Activated naive CD4-positive, alpha-beta T cell (primary cell): ENCODE data around the gene DENND1A.
"Not testable (repeated sequence)": the region's sequence is repeated elsewhere in the genome, so short reads cannot be mapped to it uniquely, and the experiment has no call there.

Experiments
- DNase-seq, 4 experiments: peaks; one replicate each; lab custom pipeline; 2025; lab: John Stamatoyannopoulos, UW

Gene DENND1A

DNA sequence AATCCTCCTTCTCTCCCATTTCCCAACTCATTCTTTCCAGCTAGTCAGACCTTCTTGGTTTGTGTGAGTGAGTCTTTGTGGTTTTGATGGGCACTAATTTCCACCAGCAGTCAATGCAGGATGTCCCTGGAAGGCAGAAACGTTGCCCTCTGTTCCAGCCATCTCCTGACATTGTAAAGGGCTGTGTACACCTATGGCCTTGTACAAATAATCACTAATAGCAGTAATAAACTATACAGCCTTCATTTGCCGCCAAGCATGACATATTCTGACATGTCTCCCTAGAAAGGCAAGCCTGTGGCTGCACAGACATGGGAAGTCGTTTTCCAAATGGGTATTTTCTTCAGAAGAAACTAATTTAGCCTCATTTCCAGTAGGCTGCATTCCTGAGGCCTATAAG, 18.4 kb upstream of the DENND1A start:
- no peak for DNase-seq

DNA sequence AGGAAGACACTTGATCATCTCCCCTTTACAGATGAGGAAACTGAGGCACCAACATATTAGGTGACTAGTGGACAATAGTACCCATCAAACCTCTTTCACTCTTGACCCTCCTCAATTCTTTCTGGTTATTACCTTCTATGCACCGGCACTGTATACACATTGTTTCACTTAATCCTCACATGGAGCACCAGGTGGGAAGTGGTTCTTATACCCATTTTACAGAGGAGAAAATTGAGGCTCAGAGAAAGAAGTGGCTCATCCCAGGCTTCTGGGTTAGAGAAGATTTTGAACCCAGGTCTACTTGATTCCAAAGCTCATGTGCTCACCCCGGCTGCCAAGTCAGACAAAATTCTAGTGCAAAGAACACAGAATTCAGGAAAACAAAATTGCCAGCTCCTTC, 17.4 kb upstream of the DENND1A start:
- no peak for DNase-seq

DNA sequence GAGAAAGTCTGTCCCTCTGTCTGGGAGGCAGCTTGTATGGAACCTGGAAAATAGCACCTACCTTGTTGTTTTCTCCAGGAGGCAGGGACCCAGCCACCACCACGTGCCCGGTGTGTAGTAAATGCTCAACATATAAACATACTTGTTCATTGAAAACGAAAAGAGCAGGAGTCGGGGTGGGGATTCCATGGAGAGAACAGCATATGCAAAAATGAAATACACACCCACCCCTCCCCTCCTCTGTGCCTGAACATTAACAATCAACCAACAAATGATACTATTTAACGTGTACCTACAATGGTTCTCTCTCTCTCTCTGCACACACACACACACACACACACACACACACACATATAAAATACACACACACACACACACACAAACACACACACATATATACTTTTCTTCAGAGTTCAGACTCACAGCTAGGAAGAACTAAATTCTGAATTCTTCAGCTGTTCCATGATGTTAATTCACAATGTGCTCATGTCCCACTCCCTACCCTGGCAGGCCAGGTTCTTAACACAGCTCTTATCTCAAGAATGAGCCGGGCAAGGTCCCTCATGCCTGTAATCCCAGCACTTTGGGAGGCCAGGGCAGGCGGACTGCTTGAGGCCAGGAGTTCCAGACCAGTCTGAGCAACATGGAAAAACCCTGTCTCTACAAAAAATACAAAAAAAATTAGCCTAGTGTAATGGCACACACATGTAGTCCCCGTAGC, 16.3 kb upstream of the DENND1A start:
- DNase-seq: no peak

DNA sequence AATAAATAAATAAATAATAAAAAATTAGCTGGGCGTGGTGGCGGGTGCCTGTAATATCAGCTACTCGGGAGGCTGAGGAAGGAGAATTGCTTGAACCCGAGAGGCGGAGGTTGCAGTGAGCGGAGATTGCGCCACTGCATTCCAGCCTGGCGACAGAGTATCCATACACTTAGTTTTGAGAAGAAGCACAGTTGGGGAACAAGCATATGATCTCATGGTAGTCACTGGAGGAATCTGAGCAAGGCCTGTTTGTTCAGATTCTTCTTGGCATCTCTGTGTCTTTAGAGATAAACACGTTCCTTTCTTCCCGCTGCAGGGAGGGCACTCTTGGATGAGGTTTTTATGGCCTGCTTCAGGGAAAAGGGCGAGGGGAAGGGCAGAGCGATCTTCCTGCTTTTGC, 15.6 kb upstream of the DENND1A start:
- no peak for DNase-seq

DNA sequence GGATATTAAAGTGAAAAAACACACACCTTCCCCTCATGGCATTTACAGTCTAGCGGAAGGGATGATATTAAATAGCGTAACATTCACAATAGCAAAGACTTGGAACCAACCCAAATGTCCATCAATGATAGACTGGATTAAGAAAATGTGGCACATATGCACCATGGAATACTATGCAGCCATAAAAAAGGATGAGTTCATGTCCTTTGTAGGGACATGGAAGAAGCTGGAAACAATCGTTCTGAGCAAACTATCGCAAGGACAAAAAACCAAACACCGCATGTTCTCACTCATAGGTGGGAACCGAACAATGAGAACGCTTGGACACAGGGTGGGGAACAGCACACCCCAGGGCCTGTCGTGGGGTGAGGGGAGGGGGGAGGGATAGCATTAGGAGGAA, 14.5 kb upstream of the DENND1A start:
- not testable (repeated sequence) for DNase-seq

DNA sequence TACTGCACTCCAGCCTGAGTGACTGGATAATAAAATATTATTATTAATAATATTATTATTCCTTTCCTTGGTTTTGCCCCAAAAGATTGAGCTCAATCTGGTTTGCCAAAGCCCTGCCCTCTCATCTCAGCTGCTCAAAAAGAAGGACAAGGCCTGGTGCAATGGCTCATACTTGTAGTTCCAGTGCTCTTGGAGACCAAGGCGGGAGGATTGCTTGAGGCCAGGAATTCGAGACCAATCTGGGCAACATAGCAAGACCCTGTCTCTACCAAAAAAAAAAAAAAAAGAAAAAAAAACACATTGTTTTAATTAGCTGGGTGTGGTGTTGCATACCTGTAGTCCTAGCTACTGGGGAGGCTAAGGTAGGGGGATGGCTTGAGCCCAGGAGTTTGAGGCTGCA, 13.7 kb upstream of the DENND1A start:
- DNase-seq: no peak

DNA sequence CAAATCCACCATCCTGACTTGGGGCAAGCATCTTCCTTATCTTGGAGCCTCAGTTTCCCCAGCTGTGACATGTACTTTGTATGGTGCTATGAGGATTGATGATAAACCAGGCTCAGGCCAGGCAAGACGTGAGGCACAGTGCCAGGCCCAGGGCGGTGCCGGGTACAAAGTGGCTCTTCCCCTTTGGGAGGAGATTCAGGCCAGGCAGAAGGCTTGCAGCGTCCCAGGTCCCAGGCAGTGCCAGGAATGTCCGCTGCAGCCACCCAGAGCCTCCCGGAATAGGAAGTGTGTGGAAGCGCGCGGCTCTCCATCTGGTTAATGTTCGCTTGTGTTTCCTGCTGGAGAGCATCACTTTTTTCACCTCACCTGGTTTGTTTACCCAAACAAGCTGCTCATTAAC, 12.6 kb upstream of the DENND1A start:
- DNase-seq: no peak

DNA sequence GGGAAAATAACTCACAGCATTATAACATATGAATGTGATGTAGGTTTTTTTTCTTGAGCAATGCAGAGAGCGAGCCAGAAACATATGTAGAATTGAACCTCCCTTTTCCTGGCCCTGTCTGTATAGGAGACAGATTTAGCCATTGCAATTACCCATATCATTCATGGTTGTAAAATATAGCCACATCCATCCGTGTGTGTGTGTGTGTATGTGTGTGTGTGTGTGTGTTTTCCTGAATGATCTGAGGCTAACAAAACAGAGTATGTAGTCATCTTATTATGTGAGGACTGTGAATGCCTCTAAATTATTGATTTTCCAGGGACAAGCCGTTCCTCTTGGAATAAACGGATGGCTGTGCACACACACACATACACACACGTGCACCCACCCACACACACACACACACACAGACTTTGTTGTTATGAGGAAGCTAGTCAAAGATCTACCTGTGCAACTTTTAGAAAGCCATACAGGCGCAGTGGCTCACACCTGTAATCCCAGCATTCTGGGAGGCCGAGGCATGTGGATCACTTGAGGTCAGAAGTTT, 11.7 kb upstream of the DENND1A start:
- DNase-seq: no peak

DNA sequence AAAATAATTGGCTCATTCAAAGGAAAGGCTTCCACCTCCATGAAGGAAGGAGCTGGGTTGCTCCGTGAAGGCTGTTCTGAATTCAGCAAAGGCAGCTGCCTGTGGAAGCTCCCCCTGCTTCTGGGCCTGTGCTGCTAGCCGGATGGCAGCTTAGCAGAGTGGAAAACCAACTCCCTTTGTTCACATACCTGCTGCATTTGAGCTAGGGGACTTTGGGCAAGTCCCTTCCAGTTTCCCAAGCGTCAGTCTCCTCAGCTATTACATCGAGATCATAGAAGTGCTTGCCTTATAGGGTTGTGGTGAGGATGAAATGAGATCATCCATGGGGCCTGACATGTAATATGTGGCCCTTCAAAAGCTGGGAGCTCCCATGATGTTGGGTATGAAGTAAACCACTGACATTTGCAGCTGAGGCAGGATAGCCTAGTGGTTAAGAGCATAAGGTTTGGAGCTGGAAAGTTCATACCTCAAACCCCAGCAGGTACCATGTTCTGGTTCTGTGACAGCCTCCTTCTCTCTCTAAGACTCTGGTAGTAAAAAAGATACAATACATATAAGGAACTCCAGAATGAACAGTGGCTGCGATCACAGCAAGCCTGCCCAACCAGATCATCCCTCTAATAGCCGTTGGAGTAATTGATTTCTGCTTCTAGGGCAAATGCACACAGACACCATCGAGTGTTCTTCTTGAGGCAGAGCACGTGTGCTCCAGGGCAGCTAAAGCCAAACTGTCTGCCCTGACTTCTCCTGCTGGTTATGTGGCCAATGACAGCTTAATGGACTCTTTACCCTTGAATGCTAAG, 11.0 kb upstream of the DENND1A start:
- no peak for DNase-seq

DNA sequence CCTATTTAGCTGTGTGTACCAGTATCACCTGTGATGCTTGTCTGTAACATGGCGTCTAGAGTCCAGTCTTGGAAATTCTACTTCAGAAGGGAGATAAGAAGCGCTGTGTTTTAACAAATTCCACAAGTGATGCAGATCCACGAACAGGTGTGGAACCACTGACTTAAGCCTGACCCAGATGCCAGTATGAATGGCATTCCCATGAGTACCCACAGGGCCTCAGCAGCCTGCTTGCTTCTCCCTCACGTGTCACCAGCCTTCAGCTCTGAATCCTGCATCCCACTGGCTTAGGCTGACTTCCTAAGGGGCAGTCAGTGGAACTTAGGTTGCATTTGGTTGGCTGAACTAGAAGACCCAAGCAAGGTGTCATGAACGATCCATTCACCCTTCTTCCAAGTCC, 8.5 kb upstream of the DENND1A start:
- DNase-seq: no peak

DNA sequence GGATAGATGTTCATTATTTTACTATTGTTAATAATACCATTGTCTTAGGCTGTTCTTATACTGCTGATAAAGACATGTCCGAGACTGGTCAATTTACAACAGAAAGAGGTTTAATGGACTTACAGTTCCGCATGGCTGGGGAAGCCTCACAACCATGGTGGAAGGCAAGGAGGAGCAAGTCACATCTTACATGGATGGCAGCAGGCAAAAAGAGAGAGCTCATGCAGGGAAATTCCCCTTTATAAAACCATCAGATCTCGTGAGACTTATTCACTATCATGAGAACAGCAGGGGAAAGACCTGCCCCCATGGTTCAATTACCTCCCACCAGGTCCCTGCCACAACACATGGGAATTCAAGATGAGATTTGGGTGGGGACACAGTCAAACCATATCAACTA, 6.6 kb upstream of the DENND1A start:
- DNase-seq: not testable (repeated sequence)

DNA sequence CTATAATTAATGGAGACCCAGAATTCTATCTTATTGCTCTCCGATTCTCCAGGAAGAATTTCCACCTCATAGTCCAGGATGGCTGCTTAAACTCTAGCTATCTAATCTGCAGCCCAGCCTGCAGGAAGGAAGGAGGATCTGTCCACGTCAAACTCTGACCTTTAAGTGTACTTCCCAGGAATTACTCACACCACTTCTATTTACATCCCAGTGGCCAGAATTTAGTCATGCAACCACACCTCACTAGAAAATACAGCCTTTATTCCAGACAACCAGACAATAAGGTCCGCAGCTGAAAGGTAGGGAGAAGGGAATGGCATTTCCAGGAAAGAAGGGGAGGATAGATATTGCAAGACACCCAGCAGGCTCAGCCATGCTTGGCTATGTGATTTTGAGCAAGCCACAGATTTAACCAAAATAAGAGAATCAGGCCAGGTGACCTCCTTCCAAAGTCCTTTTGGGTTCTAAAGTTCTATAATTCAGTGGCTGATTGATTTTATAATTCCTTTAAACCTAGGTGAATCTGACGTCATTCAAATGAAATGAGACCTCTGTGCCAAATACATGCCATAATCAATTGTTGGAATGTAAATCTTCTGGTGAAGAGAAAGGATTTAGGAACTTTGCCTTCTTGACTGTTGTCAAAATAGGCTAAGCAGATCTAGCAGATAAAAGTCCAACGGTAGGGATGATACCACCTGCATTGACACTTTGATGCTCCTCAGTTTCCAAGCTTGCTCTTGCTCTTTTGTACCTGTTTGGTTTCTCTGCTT, 3.7 kb upstream of the DENND1A start:
- DNase-seq: no peak

DNA sequence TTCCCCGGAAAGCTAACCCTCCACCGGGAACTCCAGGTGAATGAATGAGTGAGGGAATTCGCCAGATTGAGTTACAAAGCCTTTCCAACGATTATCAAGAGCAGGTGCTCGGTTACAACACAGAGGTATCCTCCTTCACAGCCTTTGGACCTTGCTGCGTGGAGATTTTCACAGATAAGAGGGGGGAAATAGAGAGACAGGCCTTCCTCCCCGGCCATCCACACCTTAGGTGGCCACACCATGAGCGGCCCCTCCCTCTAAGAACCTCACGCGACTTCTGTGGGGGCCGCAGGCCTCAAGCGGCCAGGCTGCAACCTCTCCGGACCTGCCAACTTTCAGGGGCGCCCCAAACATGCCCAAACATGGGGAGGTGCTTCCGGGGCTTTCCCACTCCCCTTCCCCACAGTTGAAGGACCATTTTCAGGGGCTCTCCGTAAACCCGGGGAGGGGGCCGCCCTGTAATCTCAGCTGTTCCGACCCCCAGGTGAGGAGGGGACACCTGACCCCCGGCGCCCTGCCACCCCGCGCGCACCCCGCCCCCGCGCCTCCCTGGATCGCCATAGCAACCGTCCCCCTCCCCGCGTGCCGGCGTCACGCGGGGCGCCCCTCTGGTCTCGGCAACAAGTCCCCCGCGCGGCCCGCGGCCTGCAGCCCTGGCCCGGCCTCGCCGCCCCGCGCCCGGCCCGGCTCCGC, 603 bp downstream of the DENND1A start:
- peak in 3 of 4 experiments; percentile 9 to 35 (median 15) for DNase-seq

DNA sequence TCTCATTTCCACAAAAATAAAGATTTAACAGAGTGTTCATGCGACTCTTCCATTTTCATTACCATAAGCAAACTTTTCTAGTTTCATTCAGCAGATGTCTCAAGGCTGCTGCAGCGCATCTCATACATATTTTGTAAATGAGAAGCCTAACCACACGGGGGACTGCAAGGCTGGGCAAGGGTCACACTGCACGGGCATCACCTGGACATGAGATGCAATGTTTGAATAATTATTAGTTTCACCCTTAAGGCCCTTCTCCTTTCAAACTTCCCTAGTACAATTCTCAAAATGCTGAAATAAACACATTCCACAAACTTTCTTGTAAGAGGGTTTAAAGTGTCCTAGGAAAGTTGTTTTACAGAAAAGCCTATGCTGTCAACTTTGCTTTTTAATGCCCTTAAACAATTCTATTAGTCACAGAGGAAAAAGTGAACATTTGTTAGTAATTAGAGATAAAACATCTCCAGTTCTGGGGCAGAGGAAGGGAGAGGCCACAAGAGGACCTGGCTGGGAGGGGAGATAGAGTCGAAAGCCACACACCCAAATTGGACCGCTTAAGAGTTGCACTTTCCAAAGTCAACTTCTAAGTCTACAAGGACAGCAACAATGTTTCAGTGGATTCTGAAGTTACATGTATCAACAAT, 1.3 kb downstream of the DENND1A start:
- no peak for DNase-seq

DNA sequence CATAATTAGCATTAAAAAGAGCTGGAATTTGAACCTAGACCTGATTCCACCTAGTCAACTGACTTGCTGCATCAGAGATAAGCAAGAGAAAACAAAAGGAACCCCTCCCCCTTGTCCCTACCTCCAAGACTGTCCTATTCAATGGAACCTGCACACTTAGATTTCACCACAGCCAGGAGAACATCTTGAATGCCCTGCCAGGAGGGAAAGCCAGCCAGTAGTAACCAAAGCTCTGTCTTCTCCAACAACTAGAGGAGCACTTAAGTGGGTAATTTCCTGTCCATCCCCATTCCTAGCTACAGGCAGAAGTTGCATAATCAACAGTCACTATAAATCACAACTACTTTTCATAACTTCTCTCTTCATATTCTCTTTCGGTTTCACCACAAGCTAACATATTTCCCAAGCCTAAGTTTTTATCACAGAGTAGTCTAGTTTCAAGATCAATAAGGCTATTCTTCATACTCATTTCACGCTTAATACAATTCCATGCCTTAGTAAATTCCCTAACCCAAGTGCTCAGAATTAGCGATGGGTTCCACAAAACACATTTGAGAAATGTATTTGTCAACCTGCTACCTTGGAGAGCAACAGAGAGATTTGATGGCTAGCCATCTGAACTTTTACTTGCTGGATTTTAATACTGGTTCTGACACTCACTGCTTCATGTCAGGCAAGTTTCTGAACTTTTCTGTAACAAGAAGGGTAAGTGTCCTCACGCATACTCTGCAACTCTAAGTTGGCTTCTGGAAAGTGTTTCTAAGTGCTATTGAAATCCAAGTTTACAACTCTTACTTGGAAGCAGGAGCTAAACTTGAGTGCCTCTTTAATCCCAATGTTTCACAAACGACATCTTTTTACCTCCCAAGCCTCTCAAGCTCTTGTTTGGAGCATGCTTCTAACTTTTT, 2.0 kb downstream of the DENND1A start:
- DNase-seq: no peak

DNA sequence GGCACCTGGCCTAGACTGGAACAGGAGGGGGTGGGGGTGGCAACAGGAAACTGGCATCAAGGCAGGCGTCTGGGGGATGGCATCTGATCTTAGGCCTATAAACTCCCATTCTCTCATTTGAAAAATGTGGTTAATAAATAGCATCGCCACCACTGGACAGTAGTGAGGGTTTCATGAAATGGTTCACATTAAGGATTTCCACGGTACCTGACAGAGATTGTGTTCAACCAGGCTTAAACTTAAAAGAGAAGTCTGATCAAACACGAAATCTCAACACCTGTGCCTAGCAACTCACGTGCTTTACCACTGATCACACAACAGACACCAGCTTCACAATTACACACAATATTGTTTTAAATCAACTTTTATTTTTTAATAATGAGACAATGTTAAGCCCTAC, 3.0 kb downstream of the DENND1A start:
- no peak for DNase-seq

DNA sequence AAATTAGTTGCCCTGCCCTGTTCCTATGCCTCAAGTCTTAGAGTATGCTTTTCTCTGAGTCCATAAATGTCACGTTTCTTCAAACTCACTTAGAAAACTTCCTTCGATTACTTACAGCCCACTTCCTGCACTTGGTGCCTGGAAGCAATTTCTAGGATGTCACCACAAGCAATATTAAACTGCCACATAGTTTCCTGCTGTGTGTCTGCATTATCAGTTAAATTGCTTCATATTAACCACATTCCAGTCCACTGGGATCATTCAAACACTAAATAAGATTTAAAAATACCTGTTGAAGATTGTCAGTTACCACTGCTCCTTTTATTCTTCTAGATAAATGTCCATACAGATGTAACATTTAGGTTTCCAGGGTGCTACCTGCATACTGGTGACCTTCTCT, 4.1 kb downstream of the DENND1A start:
- DNase-seq: no peak

DNA sequence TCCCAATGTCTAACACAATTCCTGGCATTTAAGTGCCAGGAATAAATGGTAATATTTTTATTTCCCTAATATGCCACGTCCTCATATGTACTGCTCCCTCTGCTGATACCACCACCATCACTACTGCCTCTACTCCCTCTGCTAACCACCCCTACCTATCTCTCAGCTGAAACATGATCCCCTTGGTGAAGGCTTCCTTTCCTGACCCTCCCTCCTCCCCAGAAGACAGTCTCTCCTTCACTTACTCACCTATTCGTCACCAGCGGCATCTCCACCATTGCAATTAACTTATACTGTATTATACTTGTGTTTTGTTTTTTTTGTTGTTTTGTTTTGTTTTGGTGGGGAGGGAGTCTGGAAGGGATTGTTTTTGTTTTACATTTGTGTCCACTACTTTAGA, 4.8 kb downstream of the DENND1A start:
- no peak for DNase-seq

DNA sequence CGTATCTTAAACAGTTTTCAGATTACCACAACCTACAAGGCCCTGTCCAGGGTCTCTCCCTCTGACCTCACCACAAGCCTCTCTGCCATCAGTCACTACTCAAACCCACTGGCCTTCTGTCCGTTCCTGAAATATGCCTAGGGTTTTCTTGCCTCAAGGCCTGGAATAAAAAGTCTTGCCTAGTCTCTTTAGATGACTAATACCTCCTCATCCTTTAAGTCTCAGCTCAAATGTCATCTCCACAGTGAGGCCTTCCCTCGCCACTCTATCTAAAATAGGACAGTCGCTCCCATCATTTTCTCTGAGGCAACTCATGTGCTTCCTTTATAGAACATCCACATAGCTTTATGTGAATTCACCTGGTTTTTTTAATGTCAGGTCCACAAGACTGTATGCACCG, 5.2 kb downstream of the DENND1A start:
- DNase-seq: no peak

DNA sequence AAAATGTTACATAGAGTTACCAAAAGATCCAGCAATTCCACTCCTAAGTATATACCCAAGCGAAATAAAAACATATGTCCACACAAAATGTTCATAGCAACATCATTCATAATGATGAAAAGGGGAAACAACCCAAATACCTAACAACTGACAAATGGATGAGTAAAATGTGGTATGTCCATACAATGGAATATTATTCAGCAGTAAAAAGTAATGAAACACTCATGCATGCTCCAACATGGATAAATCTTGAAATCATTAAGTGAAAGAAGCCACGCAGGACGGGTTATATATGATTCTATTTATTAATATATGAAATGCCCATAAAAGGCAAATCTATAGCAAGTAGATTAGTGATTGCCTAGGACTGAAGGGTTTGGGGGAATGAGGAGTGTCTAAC, 6.0 kb downstream of the DENND1A start:
- DNase-seq: no peak
